Effector CD4-positive, alpha-beta T cell (primary cell): ENCODE results near the gene CTNNA1.
A peak's percentile ranks its signal among the peaks of the same experiment; 100 is the strongest.
"Not testable (repeated sequence)": the region's sequence is repeated elsewhere in the genome, so short reads cannot be mapped to it uniquely, and the experiment has no call there.

ENCODE experiments used
- DNase-seq: peaks from one replicate; pipeline ENCODE4 v3.0.0-alpha.2; 2020
- total RNA-seq: gene quantifications from one replicate; lab custom pipeline; 2026; lab: John Stamatoyannopoulos, UW

The CTNNA1 gene
- 6.0 reads per million, percentile 23 among the genes with 10 or more reads in this experiment for total RNA-seq

- peak; percentile 13 for DNase-seq
Measured at GRCh38 chr5:138752951-138753793, at the start of gene CTNNA1. Gene CTNNA1, plus strand, starts transcription at chr5:138753425. Its CDS starts 28,500 bp downstream, at chr5:138781925.

- DNase-seq = not testable (repeated sequence)
Measured at GRCh38 chr5:138703777-138704176, 49.4 kb upstream of the CTNNA1 start.

- no peak for DNase-seq
Measured at GRCh38 chr5:138705007-138705406, 48.2 kb upstream of the CTNNA1 start.

- no peak for DNase-seq
Measured at GRCh38 chr5:138705567-138705966, 47.7 kb upstream of the CTNNA1 start.

- no peak for DNase-seq
Measured at GRCh38 chr5:138706655-138707480, 46.4 kb upstream of the CTNNA1 start.

GRCh38 chr5:138708791-138709190 lies 44.4 kb upstream of the CTNNA1 start:
- no peak for DNase-seq

GRCh38 chr5:138709202-138709601 lies 44.0 kb upstream of the CTNNA1 start:
- no peak for DNase-seq

GRCh38 chr5:138711087-138711486 lies 42.1 kb upstream of the CTNNA1 start:
- DNase-seq = no peak

- no peak for DNase-seq
Measured at GRCh38 chr5:138711811-138712210, 41.4 kb upstream of the CTNNA1 start.

- DNase-seq = no peak
Measured at GRCh38 chr5:138712324-138712723, 40.9 kb upstream of the CTNNA1 start.

GRCh38 chr5:138712791-138713190 lies 40.4 kb upstream of the CTNNA1 start:
- DNase-seq = no peak

GRCh38 chr5:138713247-138713646 lies 40.0 kb upstream of the CTNNA1 start:
- no peak for DNase-seq

- DNase-seq = no peak
Measured at GRCh38 chr5:138714694-138715093, 38.5 kb upstream of the CTNNA1 start.

- DNase-seq = not testable (repeated sequence)
Measured at GRCh38 chr5:138715931-138716432, 37.2 kb upstream of the CTNNA1 start.

- no peak for DNase-seq
Measured at GRCh38 chr5:138716456-138716924, 36.7 kb upstream of the CTNNA1 start.

- DNase-seq = no peak
Measured at GRCh38 chr5:138717399-138717798, 35.8 kb upstream of the CTNNA1 start.

GRCh38 chr5:138719811-138720210 lies 33.4 kb upstream of the CTNNA1 start:
- DNase-seq = no peak

- no peak for DNase-seq
Measured at GRCh38 chr5:138720840-138721239, 32.4 kb upstream of the CTNNA1 start.

- DNase-seq = no peak
Measured at GRCh38 chr5:138721979-138722378, 31.2 kb upstream of the CTNNA1 start.

GRCh38 chr5:138722544-138723177 lies 30.6 kb upstream of the CTNNA1 start:
- DNase-seq = no peak

GRCh38 chr5:138724470-138725146 lies 28.6 kb upstream of the CTNNA1 start:
- DNase-seq = no peak

- no peak for DNase-seq
Measured at GRCh38 chr5:138725153-138725817, 27.9 kb upstream of the CTNNA1 start.
